ENCODE measurements around the gene GPRC5A.

- no peak for TF ChIP-seq CTCF (IDR thresholded peaks at IDR 0.05)
- no peak for TF ChIP-seq POLR2A (IDR thresholded peaks at IDR 0.05)
Measured at GRCh38 chr12:12965836-12966235, 74.5 kb downstream of the GPRC5A start.
